Suprapubic skin (tissue), 4 donors: ENCODE results near the gene PRSS53. TPM values are rescaled to one million over a fixed set of nuclear protein-coding genes. Genes with fewer than 3 reads are reported as not detected.

Source experiments
- DNase-seq, 2 donors: peaks; one replicate each; pipeline ENCODE4 v3.0.0-alpha.2; 2019; ENCODE audit warnings: low spot score in 2 of 2
- H3K27ac ChIP-seq: fragments of 200-600 bp; sonication (generic); one replicate; pipeline ENCODE4 v1.5.1; 2019
- H3K27me3 ChIP-seq: fragments of 200-600 bp; sonication (generic); one replicate; pipeline ENCODE4 v1.5.1; 2019
- H3K36me3 ChIP-seq: fragments of 200-600 bp; sonication (generic); one replicate; pipeline ENCODE4 v1.5.1; 2019
- H3K4me1 ChIP-seq: fragments of 200-600 bp; sonication (generic); one replicate; pipeline ENCODE4 v1.5.1; 2019
- H3K4me3 ChIP-seq: fragments of 200-600 bp; sonication (generic); one replicate; pipeline ENCODE4 v1.5.1; 2019; ENCODE audit warnings: mild to moderate bottlenecking
- H3K9me3 ChIP-seq: fragments of 200-600 bp; sonication (generic); one replicate; pipeline ENCODE4 v1.5.1; 2019
- EP300 ChIP-seq: sonication (generic); formaldehyde crosslinking; IDR thresholded peaks from one replicate; pipeline ENCODE4 v1.6.1; 2017; ENCODE audit warnings: antibody characterized with exemption
- POLR2A ChIP-seq, 2 donors: fragments of 450-650 bp; IDR thresholded peaks; one replicate each; pipeline ENCODE4 v1.6.1; 2017; ENCODE audit warnings: antibody characterized with exemption in 2 of 2, mild to moderate bottlenecking in 2 of 2, moderate library complexity in 2 of 2
- POLR2AphosphoS5 ChIP-seq, 3 donors: sonication (generic); formaldehyde crosslinking; IDR thresholded peaks; one replicate each; pipeline ENCODE4 v1.6.1; 2017; ENCODE audit warnings: antibody characterized with exemption in 3 of 3
- WGBS: methylation state at CpG from one replicate; pipeline ENCODE4 v1.1.5; 2018; 5-methylcytosine and 5-hydroxymethylcytosine counted together
- total RNA-seq, 4 donors: library from RNA; depleted of rRNA; stranded (reverse); fragments of >200 nt; gene quantifications; one replicate each; pipeline ENCODE4 v1.1.0, GENCODE V29; 2016
- TF ChIP-seq, protein P1 (sequence below), 2 donors: fragments of 200-600 bp in 1 of 2; fragments of 450-650 bp in 1 of 2; sonication (generic) in 1 of 2; IDR thresholded peaks; one replicate each; pipeline ENCODE4 v1.5.1; 2016 to 2019; ENCODE audit warnings: antibody characterized with exemption in 2 of 2, mild to moderate bottlenecking in 1 of 2, moderate library complexity in 1 of 2

PRSS53 gene
- total RNA-seq, 4 donors from 2014 or later: 2.0 to 10.0 (median 5.1) TPM

DNA sequence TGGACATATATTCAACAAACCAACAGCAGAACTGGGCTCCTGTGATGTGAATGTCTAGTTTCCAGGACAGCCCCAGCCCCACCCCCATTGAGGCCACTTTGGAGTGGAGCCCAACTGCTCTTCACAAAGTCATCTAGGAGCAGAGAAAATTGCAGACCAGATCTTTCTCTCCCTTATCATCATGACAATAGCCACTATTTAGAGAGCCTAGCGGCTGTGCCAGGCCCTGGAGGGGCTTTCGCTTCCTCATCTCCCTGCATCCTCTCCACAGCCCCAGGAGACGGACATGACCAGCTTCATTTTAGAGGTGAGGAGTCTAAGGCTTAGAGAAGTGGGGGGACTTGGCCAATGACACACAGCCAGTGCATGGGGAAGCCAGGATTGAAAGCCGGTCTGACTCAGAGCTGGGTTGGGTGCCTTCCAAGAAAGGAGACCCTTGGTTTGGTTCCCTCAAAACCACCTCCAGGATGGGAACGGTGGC, 45.4 kb upstream of the PRSS53 start:
- Histone ChIP-seq H3K4me3 (peak overlapping the region; percentile 52), H3K4me1 (peaks cover 75% of the 10 kb centered on the region), H3K27ac (no peak overlapping the region), H3K9me3 (no peaks in the 10 kb centered on the region), H3K27me3 (no peaks in the 10 kb centered on the region), H3K36me3 (peaks cover 26% of the 10 kb centered on the region)
- no peak for TF ChIP-seq POLR2A (IDR thresholded peaks at IDR 0.05)
- TF ChIP-seq EP300: no peak
- no peak for TF ChIP-seq POLR2AphosphoS5 (IDR thresholded peaks at IDR 0.05)
- TF ChIP-seq, protein P1, sequence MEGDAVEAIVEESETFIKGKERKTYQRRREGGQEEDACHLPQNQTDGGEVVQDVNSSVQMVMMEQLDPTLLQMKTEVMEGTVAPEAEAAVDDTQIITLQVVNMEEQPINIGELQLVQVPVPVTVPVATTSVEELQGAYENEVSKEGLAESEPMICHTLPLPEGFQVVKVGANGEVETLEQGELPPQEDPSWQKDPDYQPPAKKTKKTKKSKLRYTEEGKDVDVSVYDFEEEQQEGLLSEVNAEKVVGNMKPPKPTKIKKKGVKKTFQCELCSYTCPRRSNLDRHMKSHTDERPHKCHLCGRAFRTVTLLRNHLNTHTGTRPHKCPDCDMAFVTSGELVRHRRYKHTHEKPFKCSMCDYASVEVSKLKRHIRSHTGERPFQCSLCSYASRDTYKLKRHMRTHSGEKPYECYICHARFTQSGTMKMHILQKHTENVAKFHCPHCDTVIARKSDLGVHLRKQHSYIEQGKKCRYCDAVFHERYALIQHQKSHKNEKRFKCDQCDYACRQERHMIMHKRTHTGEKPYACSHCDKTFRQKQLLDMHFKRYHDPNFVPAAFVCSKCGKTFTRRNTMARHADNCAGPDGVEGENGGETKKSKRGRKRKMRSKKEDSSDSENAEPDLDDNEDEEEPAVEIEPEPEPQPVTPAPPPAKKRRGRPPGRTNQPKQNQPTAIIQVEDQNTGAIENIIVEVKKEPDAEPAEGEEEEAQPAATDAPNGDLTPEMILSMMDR (IDR thresholded peaks at IDR 0.05): no peak
- WGBS: 29% methylated on average over 5 of the region's 5 CpGs
- no peak for DNase-seq

DNA sequence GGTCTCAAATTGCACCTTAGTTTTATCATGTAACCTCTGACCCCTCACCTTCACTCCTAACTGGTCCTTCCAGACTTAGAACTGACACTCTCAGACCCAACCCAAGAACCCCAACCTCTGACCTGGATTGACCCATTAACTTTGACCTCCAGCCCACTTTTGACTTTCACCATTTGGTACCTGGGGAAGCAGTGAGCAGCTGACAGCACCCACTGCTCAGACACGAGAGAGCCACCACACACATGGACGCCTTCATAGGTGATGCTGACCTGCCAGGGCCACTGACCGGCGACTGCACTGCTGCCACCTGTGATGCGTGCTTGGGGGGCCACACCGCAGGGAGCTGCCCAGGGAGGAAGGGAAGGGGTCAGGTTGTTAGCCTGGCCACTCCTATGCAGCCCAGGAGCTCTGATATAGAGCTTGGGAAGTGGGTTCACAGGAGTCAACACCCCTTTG, 44.3 kb upstream of the PRSS53 start:
- H3K27ac ChIP-seq: no peak overlapping the region
- peaks cover 29% of the 10 kb centered on the region for H3K36me3 ChIP-seq
- TF ChIP-seq POLR2AphosphoS5 (IDR thresholded peaks at IDR 0.05) (no peak), POLR2A (IDR thresholded peaks at IDR 0.05) (no peak), EP300 (no peak)
- TF ChIP-seq, protein P1 (IDR thresholded peaks at IDR 0.05): no peak
- DNase-seq: no peak
- no peaks in the 10 kb centered on the region for H3K9me3 ChIP-seq
- 88% methylated on average over 6 of the region's 6 CpGs for WGBS
- no peaks in the 10 kb centered on the region for H3K27me3 ChIP-seq
- H3K4me1 ChIP-seq: peaks cover 68% of the 10 kb centered on the region
- no peak overlapping the region for H3K4me3 ChIP-seq

DNA sequence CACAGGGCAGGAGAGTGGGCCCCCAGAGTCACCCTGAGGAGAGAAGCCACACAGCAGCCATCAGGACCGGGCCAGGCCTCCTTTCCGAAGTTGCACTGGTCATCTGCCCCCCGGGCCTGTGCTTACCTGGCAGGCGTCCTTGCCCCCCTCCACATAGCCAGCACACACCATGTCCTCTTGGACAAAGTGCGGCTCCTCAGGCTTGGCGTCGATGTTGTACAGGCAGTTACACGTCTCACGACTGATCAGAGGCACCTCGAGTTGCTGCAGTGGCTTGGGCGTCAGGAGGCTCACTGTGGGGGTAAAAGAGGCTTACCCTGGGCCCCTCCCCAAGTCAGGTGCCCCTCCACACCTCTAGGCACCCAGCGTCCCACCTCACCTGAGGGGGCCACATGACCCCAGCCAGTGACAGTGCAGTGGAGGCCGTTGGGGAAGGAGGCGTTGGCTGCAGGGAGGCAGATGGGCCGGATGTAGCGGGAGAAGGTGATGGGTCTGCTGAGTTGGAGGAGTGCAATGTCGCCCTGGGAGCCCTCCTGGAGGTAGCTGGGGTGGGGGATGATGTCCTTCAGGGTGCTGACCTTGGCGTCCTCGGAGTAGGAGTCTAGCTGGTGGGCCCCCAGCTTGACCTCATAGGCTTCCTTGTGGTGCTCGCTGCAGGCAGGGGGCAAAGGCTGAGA, 43.7 kb upstream of the PRSS53 start:
- DNase-seq: no peak
- 65% methylated on average over 16 of the region's 20 CpGs for WGBS
- Histone ChIP-seq H3K4me1 (peaks cover 71% of the 10 kb centered on the region), H3K9me3 (no peaks in the 10 kb centered on the region), H3K27ac (peak overlapping the region; percentile 42), H3K27me3 (no peaks in the 10 kb centered on the region), H3K36me3 (peaks cover 35% of the 10 kb centered on the region), H3K4me3 (no peak overlapping the region)
- TF ChIP-seq, protein P1 (IDR thresholded peaks at IDR 0.05): no peak
- TF ChIP-seq POLR2A (IDR thresholded peaks at IDR 0.05) (no peak), POLR2AphosphoS5 (IDR thresholded peaks at IDR 0.05) (no peak)

DNA sequence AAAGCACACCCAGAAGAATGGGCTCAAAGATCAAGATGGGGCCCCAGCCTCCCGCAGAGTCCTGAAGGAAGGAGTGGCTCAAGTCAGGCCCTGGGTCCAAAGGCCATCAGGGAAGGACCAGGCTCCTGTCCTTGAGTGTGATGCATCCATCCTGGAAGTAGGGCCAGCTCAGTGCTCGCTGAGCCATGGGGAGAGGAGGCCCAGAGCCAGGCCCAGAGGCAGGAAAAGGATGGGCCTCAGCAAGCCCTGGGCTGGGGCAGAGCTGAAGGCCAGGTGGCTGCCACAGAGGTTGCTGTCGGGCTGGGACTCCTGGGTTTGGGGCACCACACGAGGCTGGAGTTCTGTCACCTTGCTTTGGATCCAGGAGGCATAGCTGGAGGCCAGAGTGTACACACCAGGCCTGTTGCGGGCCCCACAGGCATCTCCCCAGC, 43.1 kb upstream of the PRSS53 start:
- Histone ChIP-seq H3K4me1 (peaks cover 71% of the 10 kb centered on the region), H3K27ac (peak overlapping the region; percentile 83), H3K27me3 (no peaks in the 10 kb centered on the region), H3K4me3 (no peak overlapping the region), H3K36me3 (peaks cover 41% of the 10 kb centered on the region), H3K9me3 (no peaks in the 10 kb centered on the region)
- TF ChIP-seq POLR2A (IDR thresholded peaks at IDR 0.05): no peak
- TF ChIP-seq, protein P1 (IDR thresholded peaks at IDR 0.05): no peak
- TF ChIP-seq EP300: no peak
- TF ChIP-seq POLR2AphosphoS5 (IDR thresholded peaks at IDR 0.05): no peak
- WGBS: 62% methylated on average over 1 of the region's 5 CpGs
- no peak for DNase-seq

DNA sequence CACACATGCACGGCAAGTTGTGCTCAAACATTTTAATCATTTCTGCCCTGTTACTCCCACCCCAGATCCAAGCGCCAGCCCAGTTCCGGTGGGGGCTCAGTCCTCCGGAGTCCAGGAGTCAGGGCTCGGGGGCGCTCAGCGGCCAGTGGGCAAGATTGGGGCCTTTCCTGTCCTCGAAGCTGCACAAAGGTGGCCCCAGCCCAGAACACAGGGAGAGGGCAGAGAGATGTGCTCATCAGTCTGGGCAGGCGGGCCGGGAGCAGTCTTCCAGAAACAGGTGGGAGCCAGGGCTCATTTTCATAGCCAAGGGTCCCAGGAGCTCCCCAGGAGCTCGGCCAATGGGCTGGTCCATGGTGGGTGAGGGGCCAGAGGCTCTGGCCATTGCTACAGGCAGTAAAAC, 42.7 kb upstream of the PRSS53 start:
- Histone ChIP-seq H3K4me3 (no peak overlapping the region), H3K36me3 (peaks cover 44% of the 10 kb centered on the region), H3K9me3 (no peaks in the 10 kb centered on the region), H3K4me1 (peaks cover 71% of the 10 kb centered on the region), H3K27ac (peak overlapping the region; percentile 83), H3K27me3 (no peaks in the 10 kb centered on the region)
- WGBS: 62% methylated on average over 11 of the region's 11 CpGs
- DNase-seq: no peak
- TF ChIP-seq POLR2A (IDR thresholded peaks at IDR 0.05): no peak
- TF ChIP-seq, protein P1 (IDR thresholded peaks at IDR 0.05): no peak
- TF ChIP-seq POLR2AphosphoS5 (IDR thresholded peaks at IDR 0.05): no peak
- no peak for TF ChIP-seq EP300
